ENCODE results near the gene ATG10. TPM values are rescaled to one million over a fixed set of nuclear protein-coding genes. Genes with fewer than 3 reads are reported as not detected.

ATG10 gene
- polyA plus RNA-seq, 1 donor from 2014 or later, result 12.1 TPM

DNA sequence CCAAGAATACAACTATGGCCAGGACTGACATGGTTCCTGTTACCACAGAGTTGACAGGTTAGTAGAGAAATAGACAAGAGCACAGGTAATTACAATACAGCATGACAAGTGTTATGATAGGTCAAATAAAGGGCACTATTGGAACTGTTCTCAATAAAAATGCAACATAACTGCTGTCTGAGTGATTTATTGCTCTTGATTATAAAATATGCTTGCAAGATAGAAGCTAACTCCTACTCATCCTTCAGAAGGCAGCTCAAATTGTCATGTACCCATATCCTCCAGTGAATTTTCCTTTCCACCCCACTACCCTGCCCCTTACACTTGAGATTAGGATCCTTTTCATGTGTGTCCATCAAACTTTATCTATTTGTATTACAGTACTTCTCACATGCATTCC, 35.1 kb upstream of the ATG10 start:
- Histone ChIP-seq H3K27ac (ENCODE audit: low read length) (no peak overlapping the region), H3K79me2 (replicated peaks; ENCODE audit: insufficient read depth, low read length) (no peaks in the 10 kb centered on the region), H3K4me2 (ENCODE audit: low read length) (no peak overlapping the region), H3F3A (ENCODE audit: insufficient read depth, low read length, poor library complexity, severe bottlenecking) (no peaks in the 10 kb centered on the region), H3K9me3 (ENCODE audit: low read length) (peaks cover 5% of the 10 kb centered on the region), H4K20me1 (ENCODE audit: insufficient read depth) (no peaks in the 10 kb centered on the region), H3K27me3 (ENCODE audit: insufficient read depth, low read depth, low read length) (no peaks in the 10 kb centered on the region), H2AFZ (ENCODE audit: low read depth, low read length) (no peak overlapping the region), H3K9ac (ENCODE audit: low read length) (no peak overlapping the region), H3K4me3 (ENCODE audit: low read length) (no peak overlapping the region), H3K36me3 (ENCODE audit: insufficient read depth, low read length) (no peaks in the 10 kb centered on the region), H3K9me2 (ENCODE audit: insufficient read depth, low read length) (no peaks in the 10 kb centered on the region)
- TF ChIP-seq EZH2 (IDR thresholded peaks at IDR 0.05; ENCODE audit: borderline replicate concordance, insufficient read depth, low read length, poor library complexity, severe bottlenecking) (no peak), RAD21 (conservative IDR thresholded peaks at IDR 0.05) (no peak), EP300 (conservative IDR thresholded peaks at IDR 0.05; ENCODE audit: poor library complexity, severe bottlenecking) (peak; percentile 56)
- TF ChIP-seq, protein P1, sequence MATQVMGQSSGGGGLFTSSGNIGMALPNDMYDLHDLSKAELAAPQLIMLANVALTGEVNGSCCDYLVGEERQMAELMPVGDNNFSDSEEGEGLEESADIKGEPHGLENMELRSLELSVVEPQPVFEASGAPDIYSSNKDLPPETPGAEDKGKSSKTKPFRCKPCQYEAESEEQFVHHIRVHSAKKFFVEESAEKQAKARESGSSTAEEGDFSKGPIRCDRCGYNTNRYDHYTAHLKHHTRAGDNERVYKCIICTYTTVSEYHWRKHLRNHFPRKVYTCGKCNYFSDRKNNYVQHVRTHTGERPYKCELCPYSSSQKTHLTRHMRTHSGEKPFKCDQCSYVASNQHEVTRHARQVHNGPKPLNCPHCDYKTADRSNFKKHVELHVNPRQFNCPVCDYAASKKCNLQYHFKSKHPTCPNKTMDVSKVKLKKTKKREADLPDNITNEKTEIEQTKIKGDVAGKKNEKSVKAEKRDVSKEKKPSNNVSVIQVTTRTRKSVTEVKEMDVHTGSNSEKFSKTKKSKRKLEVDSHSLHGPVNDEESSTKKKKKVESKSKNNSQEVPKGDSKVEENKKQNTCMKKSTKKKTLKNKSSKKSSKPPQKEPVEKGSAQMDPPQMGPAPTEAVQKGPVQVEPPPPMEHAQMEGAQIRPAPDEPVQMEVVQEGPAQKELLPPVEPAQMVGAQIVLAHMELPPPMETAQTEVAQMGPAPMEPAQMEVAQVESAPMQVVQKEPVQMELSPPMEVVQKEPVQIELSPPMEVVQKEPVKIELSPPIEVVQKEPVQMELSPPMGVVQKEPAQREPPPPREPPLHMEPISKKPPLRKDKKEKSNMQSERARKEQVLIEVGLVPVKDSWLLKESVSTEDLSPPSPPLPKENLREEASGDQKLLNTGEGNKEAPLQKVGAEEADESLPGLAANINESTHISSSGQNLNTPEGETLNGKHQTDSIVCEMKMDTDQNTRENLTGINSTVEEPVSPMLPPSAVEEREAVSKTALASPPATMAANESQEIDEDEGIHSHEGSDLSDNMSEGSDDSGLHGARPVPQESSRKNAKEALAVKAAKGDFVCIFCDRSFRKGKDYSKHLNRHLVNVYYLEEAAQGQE (IDR thresholded peaks at IDR 0.05; ENCODE audit: borderline replicate concordance), result no peak

DNA sequence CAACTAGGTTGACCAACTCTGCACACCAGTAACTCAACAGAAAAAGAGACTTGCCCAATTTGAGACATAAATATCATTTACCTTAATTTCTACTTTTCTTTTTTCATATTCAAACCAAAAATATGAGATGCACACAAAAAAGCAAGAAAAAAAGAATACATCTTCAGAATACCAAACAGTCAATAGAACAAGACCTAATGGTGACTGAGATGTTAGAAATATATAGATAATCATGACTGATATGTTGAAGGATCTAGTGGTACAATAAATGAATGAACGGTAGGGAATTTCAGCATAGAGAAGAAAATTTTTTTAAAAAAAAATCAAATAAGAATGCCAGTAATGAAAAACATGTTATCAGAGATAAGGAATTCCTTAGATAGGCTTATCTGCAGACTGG, 29.1 kb upstream of the ATG10 start:
- no peaks in the 10 kb centered on the region for H4K20me1 ChIP-seq (ENCODE audit: insufficient read depth)
- H3K9me2 ChIP-seq (ENCODE audit: insufficient read depth, low read length), result no peaks in the 10 kb centered on the region
- no peak overlapping the region for H3K27ac ChIP-seq (ENCODE audit: low read length)
- no peaks in the 10 kb centered on the region for H3K27me3 ChIP-seq (ENCODE audit: insufficient read depth, low read depth, low read length)
- H3K9me3 ChIP-seq (ENCODE audit: low read length), result peaks cover 5% of the 10 kb centered on the region
- no peak overlapping the region for H2AFZ ChIP-seq (ENCODE audit: low read depth, low read length)
- no peaks in the 10 kb centered on the region for H3K79me2 ChIP-seq (replicated peaks; ENCODE audit: insufficient read depth, low read length)
- no peaks in the 10 kb centered on the region for H3K36me3 ChIP-seq (ENCODE audit: insufficient read depth, low read length)
- no peak overlapping the region for H3K4me2 ChIP-seq (ENCODE audit: low read length)
- TF ChIP-seq EP300 (conservative IDR thresholded peaks at IDR 0.05; ENCODE audit: poor library complexity, severe bottlenecking), result no peak
- TF ChIP-seq MXI1 (conservative IDR thresholded peaks at IDR 0.05; ENCODE audit: poor library complexity, severe bottlenecking), result no peak
- TF ChIP-seq EZH2 (IDR thresholded peaks at IDR 0.05; ENCODE audit: borderline replicate concordance, insufficient read depth, low read length, poor library complexity, severe bottlenecking), result no peak
- TF ChIP-seq, protein P1 (IDR thresholded peaks at IDR 0.05; ENCODE audit: borderline replicate concordance), result no peak
- no peak for TF ChIP-seq SMC3 (conservative IDR thresholded peaks at IDR 0.05; ENCODE audit: poor library complexity)
- no peak for TF ChIP-seq RAD21 (conservative IDR thresholded peaks at IDR 0.05)
- TF ChIP-seq POLR2AphosphoS5 (IDR thresholded peaks at IDR 0.05), result no peak
- TF ChIP-seq, protein P2, sequence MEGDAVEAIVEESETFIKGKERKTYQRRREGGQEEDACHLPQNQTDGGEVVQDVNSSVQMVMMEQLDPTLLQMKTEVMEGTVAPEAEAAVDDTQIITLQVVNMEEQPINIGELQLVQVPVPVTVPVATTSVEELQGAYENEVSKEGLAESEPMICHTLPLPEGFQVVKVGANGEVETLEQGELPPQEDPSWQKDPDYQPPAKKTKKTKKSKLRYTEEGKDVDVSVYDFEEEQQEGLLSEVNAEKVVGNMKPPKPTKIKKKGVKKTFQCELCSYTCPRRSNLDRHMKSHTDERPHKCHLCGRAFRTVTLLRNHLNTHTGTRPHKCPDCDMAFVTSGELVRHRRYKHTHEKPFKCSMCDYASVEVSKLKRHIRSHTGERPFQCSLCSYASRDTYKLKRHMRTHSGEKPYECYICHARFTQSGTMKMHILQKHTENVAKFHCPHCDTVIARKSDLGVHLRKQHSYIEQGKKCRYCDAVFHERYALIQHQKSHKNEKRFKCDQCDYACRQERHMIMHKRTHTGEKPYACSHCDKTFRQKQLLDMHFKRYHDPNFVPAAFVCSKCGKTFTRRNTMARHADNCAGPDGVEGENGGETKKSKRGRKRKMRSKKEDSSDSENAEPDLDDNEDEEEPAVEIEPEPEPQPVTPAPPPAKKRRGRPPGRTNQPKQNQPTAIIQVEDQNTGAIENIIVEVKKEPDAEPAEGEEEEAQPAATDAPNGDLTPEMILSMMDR (IDR thresholded peaks at IDR 0.05; ENCODE audit: poor library complexity, severe bottlenecking), result no peak
- H3F3A ChIP-seq (ENCODE audit: insufficient read depth, low read length, poor library complexity, severe bottlenecking), result no peaks in the 10 kb centered on the region
- no peak overlapping the region for H3K9ac ChIP-seq (ENCODE audit: low read length)
- H3K4me3 ChIP-seq (ENCODE audit: low read length), result no peak overlapping the region

Data from neural cell (in vitro differentiated cells).